HCT116 (cell line): ENCODE measurements around the gene THSD7B. TPM values are rescaled to one million over a fixed set of nuclear protein-coding genes. Genes with fewer than 3 reads are reported as not detected.

ENCODE experiments used
- ATAC-seq: fragments of 200-7000 bp; cut with Tn5 transposase; 2 replicates; pipeline ENCODE4 v1.9.1; 2020; ENCODE audit warnings: mild to moderate bottlenecking, moderate library complexity
- BruUV-seq: library from RNA; stranded (reverse); fragments of 400-500 nt; replicated peaks from 2 replicates; lab custom pipeline; 2021; lab: Mats Ljungman, UMichigan
- CTCF ChIA-PET: fragments of 300-600 bp; sonication (Branson Sonifier 250); formaldehyde crosslinking; loops from one replicate; lab custom pipeline; 2021; ENCODE audit warnings: antibody characterized with exemption; lab: Charles Lee
- POLR2A ChIA-PET: fragments of 300-600, 350-600 bp; sonication (Branson Sonifier 250); formaldehyde crosslinking; loops from one replicate; lab custom pipeline; 2021; ENCODE audit warnings: antibody characterized with exemption; lab: Charles Lee
- RAD21 ChIA-PET, 2 experiments: fragments of 300-600 bp; sonication (Branson Sonifier 250); formaldehyde crosslinking; loops; one replicate each; lab custom pipeline; 2023; ENCODE audit warnings: low total read pairs in 2 of 2; ENCODE audit not compliant: uncharacterized antibody in 2 of 2, unreplicated experiment in 2 of 2, low non-redundant PET in 1 of 2; lab: Charles Lee
- DNase-seq: peaks from one replicate; pipeline ENCODE4 v3.0.0-alpha.2; 2010; ENCODE audit warnings: low read depth, low spot score
- H2AFZ ChIP-seq: fragments of 200-600 bp; shearing (Covaris generic), sonication (generic); 2 replicates; pipeline ENCODE4 v1.6.1; 2017; ENCODE audit warnings: low read depth, mixed run types, mixed read lengths, antibody characterized with exemption, low read length; ENCODE audit not compliant: poor library complexity, severe bottlenecking
- H3K27ac ChIP-seq: 2 replicates; pipeline ENCODE4 v1.5.1; 2012; ENCODE audit warnings: low read depth, low read length
- H3K27me3 ChIP-seq: fragments of 200-600 bp; sonication (generic); 2 replicates; pipeline ENCODE4 v1.6.1; 2016; ENCODE audit warnings: mixed run types, low read length, mixed read lengths; ENCODE audit not compliant: insufficient read depth
- H3K36me3 ChIP-seq, 2 experiments: fragments of 200-500 bp in 1 of 2; fragments of 200-600 bp in 1 of 2; sonication (Bioruptor generic) in 1 of 2; sonication (generic) in 1 of 2; 2 replicates each; pipeline versions ENCODE4 v1.5.1 to v1.6.1; 2014 to 2016; ENCODE audit warnings: low read length in 2 of 2, inconsistent platforms in 1 of 2, mixed read lengths in 1 of 2, mixed run types in 1 of 2; ENCODE audit not compliant: insufficient read depth in 2 of 2, control insufficient read depth in 1 of 2
- H3K4me1 ChIP-seq, 2 experiments: fragments of 200-600 bp in 1 of 2; sonication (generic) in 1 of 2; 2 replicates each; pipeline versions ENCODE4 v1.5.1 to v1.6.1; 2012 to 2017; ENCODE audit warnings: low read length in 2 of 2, inconsistent platforms in 1 of 2, mild to moderate bottlenecking in 1 of 2, mixed read lengths in 1 of 2, mixed run types in 1 of 2, moderate library complexity in 1 of 2; ENCODE audit not compliant: insufficient read depth in 2 of 2, control insufficient read depth in 1 of 2
- H3K4me2 ChIP-seq: fragments of 200-600 bp; sonication (generic); 2 replicates; pipeline ENCODE4 v1.6.1; 2017; ENCODE audit warnings: mixed run types, low read length, mixed read lengths
- H3K4me3 ChIP-seq, 2 experiments: fragments of 200-600 bp in 1 of 2; sonication (generic) in 1 of 2; replicated peaks in 1 of 2; 2 replicates each; pipeline ENCODE4 v1.5.1; 2011 to 2016; ENCODE audit warnings: low read length in 2 of 2, control low read depth in 1 of 2, low read depth in 1 of 2, mild to moderate bottlenecking in 1 of 2, mixed read lengths in 1 of 2, mixed run types in 1 of 2
- H3K79me2 ChIP-seq: fragments of 200-600 bp; sonication (generic); 2 replicates; pipeline ENCODE4 v1.6.1; 2017; ENCODE audit warnings: mild to moderate bottlenecking, mixed run types, low read length, moderate library complexity, mixed read lengths; ENCODE audit not compliant: insufficient read depth
- H3K9ac ChIP-seq: fragments of 200-600 bp; sonication (generic); 2 replicates; pipeline ENCODE4 v1.6.1; 2016; ENCODE audit warnings: low read length, mixed read lengths
- H3K9me2 ChIP-seq: fragments of 200-600 bp; sonication (generic), shearing (Covaris generic); 2 replicates; pipeline ENCODE4 v1.6.1; 2017; ENCODE audit warnings: mixed run types, mild to moderate bottlenecking, moderate library complexity; ENCODE audit not compliant: insufficient read depth
- H3K9me3 ChIP-seq, 2 experiments: fragments of 200-500 bp in 1 of 2; fragments of 200-600 bp in 1 of 2; sonication (Bioruptor generic) in 1 of 2; sonication (generic) in 1 of 2; 2 replicates each; pipeline ENCODE4 v1.6.1; 2014 to 2017; ENCODE audit warnings: low read length in 2 of 2, mixed read lengths in 2 of 2, inconsistent platforms in 1 of 2, low read depth in 1 of 2, mild to moderate bottlenecking in 1 of 2, mixed run types in 1 of 2, moderate library complexity in 1 of 2; ENCODE audit not compliant: control insufficient read depth in 1 of 2, insufficient read depth in 1 of 2
- H4K20me1 ChIP-seq: fragments of 200-600 bp; sonication (generic), shearing (Covaris generic); 2 replicates; pipeline ENCODE4 v1.6.1; 2017; ENCODE audit warnings: mixed run types, mild to moderate bottlenecking, moderate library complexity; ENCODE audit not compliant: insufficient read depth
- ATF3 ChIP-seq: IDR thresholded peaks from 2 replicates; pipeline ENCODE4 v1.6.1; 2012
- CEBPB ChIP-seq: IDR thresholded peaks from 2 replicates; pipeline ENCODE4 v1.6.1; 2012; ENCODE audit warnings: low read depth
- EGR1 ChIP-seq: IDR thresholded peaks from 2 replicates; pipeline ENCODE4 v1.6.1; 2012; ENCODE audit warnings: low read depth
- EZH2 ChIP-seq: fragments of 200-600 bp; sonication (generic); IDR thresholded peaks from 2 replicates; pipeline ENCODE4 v1.6.1; 2017; ENCODE audit warnings: antibody characterized with exemption, mixed run types
- MAX ChIP-seq: IDR thresholded peaks from 2 replicates; pipeline ENCODE4 v1.6.1; 2012
- POLR2AphosphoS5 ChIP-seq: IDR thresholded peaks from 2 replicates; pipeline ENCODE4 v1.6.1; 2011; ENCODE audit warnings: mild to moderate bottlenecking, low read depth, low read length, moderate library complexity
- RAD21 ChIP-seq: IDR thresholded peaks from 2 replicates; pipeline ENCODE4 v1.6.1; 2012; ENCODE audit warnings: low read depth, mild to moderate bottlenecking
- SP1 ChIP-seq: IDR thresholded peaks from 2 replicates; pipeline ENCODE4 v1.6.1; 2012; ENCODE audit warnings: low read depth
- SRF ChIP-seq: IDR thresholded peaks from 2 replicates; pipeline ENCODE4 v1.6.1; 2012; ENCODE audit warnings: low read depth
- TCF7L2 ChIP-seq: IDR thresholded peaks from 2 replicates; pipeline ENCODE4 v1.7.0; 2011; ENCODE audit warnings: borderline replicate concordance, inconsistent platforms; ENCODE audit not compliant: insufficient read depth, insufficient read length; ENCODE audit errors: extremely low read depth
- ZBTB33 ChIP-seq: IDR thresholded peaks from 2 replicates; pipeline ENCODE4 v1.6.1; 2011; ENCODE audit warnings: mild to moderate bottlenecking, low read length, moderate library complexity; ENCODE audit not compliant: insufficient replicate concordance; ENCODE audit errors: extremely low read depth
- ZFX ChIP-seq: fragments of 450-650 bp; IDR thresholded peaks from 2 replicates; pipeline ENCODE4 v1.6.1; 2017
- ZNF274 ChIP-seq: fragments of 200-500 bp; sonication (Bioruptor generic); IDR thresholded peaks from 2 replicates; pipeline ENCODE4 v1.6.1; 2014; ENCODE audit warnings: mild to moderate bottlenecking, low read depth, low read length, inconsistent platforms
- intact Hi-C: fragments of 100-400 bp; cut with micrococcal nuclease; formaldehyde crosslinking; loops from 2 replicates; pipeline ENCODE4 v1.10.0; 2022
- total RNA-seq: library from RNA; stranded (reverse); gene quantifications from one replicate; pipeline ENCODE4 v1.2.1, GENCODE V29; 2021; ENCODE audit not compliant: unreplicated experiment
- TF ChIP-seq, protein P1 (sequence below): IDR thresholded peaks from 2 replicates; pipeline ENCODE4 v1.6.1; 2012; ENCODE audit warnings: low read depth
- TF ChIP-seq, protein P2 (sequence below), 3 experiments: fragments of 200-600 bp in 1 of 3; sonication (generic) in 1 of 3; IDR thresholded peaks in 2 of 3; conservative IDR thresholded peaks in 1 of 3; 2 replicates each; pipeline ENCODE4 v1.5.1; 2012 to 2017; ENCODE audit warnings: low read depth in 2 of 3, low read length in 2 of 3, antibody characterized with exemption in 1 of 3, borderline replicate concordance in 1 of 3, control low read depth in 1 of 3, mild to moderate bottlenecking in 1 of 3, mixed read lengths in 1 of 3, mixed run types in 1 of 3, moderate library complexity in 1 of 3; ENCODE audit not compliant: insufficient read depth in 1 of 3

THSD7B gene
- total RNA-seq, 1 experiment from 2014 or later, result not detected

DNA sequence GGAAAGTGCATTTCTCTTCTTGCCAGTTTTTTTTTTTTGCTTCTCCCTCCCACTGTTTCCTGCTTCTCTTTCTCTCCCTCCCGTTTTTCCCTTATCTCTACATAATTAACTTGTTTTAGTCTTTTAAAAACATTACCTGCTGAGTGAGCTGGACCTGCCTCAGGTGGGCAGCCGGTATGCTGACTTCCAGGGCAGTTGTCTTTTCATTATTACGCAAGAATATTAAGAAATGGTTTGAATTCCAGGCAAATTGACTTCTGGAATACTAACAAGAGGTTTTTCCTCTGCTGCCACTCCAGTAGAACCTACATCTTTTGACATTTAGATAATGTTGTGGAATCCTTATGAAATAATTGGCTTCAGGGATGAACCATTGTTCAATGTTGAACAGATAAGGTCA is 161.8 kb downstream of the THSD7B start:
- H3K4me3 ChIP-seq, result no peak overlapping the region
- no peaks in the 10 kb centered on the region for H3K36me3 ChIP-seq
- H3K4me2 ChIP-seq, result no peak overlapping the region
- ChIA-PET POLR2A (no interaction called here), RAD21 (no interaction called here), CTCF (no interaction called here)
- H3K27ac ChIP-seq, result no peak overlapping the region
- TF ChIP-seq EGR1 (no peak), ZFX (no peak), TCF7L2 (no peak), ATF3 (no peak), CEBPB (no peak), SRF (no peak), ZBTB33 (no peak), MAX (no peak), RAD21 (no peak), ZNF274 (no peak), POLR2AphosphoS5 (no peak), EZH2 (no peak), SP1 (no peak)
- TF ChIP-seq, protein P1, sequence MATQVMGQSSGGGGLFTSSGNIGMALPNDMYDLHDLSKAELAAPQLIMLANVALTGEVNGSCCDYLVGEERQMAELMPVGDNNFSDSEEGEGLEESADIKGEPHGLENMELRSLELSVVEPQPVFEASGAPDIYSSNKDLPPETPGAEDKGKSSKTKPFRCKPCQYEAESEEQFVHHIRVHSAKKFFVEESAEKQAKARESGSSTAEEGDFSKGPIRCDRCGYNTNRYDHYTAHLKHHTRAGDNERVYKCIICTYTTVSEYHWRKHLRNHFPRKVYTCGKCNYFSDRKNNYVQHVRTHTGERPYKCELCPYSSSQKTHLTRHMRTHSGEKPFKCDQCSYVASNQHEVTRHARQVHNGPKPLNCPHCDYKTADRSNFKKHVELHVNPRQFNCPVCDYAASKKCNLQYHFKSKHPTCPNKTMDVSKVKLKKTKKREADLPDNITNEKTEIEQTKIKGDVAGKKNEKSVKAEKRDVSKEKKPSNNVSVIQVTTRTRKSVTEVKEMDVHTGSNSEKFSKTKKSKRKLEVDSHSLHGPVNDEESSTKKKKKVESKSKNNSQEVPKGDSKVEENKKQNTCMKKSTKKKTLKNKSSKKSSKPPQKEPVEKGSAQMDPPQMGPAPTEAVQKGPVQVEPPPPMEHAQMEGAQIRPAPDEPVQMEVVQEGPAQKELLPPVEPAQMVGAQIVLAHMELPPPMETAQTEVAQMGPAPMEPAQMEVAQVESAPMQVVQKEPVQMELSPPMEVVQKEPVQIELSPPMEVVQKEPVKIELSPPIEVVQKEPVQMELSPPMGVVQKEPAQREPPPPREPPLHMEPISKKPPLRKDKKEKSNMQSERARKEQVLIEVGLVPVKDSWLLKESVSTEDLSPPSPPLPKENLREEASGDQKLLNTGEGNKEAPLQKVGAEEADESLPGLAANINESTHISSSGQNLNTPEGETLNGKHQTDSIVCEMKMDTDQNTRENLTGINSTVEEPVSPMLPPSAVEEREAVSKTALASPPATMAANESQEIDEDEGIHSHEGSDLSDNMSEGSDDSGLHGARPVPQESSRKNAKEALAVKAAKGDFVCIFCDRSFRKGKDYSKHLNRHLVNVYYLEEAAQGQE, result no peak
- TF ChIP-seq, protein P2, sequence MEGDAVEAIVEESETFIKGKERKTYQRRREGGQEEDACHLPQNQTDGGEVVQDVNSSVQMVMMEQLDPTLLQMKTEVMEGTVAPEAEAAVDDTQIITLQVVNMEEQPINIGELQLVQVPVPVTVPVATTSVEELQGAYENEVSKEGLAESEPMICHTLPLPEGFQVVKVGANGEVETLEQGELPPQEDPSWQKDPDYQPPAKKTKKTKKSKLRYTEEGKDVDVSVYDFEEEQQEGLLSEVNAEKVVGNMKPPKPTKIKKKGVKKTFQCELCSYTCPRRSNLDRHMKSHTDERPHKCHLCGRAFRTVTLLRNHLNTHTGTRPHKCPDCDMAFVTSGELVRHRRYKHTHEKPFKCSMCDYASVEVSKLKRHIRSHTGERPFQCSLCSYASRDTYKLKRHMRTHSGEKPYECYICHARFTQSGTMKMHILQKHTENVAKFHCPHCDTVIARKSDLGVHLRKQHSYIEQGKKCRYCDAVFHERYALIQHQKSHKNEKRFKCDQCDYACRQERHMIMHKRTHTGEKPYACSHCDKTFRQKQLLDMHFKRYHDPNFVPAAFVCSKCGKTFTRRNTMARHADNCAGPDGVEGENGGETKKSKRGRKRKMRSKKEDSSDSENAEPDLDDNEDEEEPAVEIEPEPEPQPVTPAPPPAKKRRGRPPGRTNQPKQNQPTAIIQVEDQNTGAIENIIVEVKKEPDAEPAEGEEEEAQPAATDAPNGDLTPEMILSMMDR (IDR thresholded peaks at IDR 0.05 in 2 of 3, conservative IDR thresholded peaks at IDR 0.05 in 1 of 3; ENCODE audit: borderline replicate concordance in 1 of 3, insufficient read depth in 1 of 3, low read depth in 2 of 3, low read length in 2 of 3), result no peak
- ATAC-seq (no peak), DNase-seq (no peak)
- intact Hi-C loops, result no loop called here
- no peaks in the 10 kb centered on the region for H3K27me3 ChIP-seq
- peaks cover 0 to 5% of the 10 kb centered on the region in 2 experiments; a peak in 2 of 4 replicates for H3K9me3 ChIP-seq
- no peaks in the 10 kb centered on the region for H3K4me1 ChIP-seq
- no peaks in the 10 kb centered on the region for H3K79me2 ChIP-seq
- H2AFZ ChIP-seq, result no peak overlapping the region
- no TSS peak for BruUV-seq
- H4K20me1 ChIP-seq, result no peaks in the 10 kb centered on the region
- no peaks in the 10 kb centered on the region for H3K9me2 ChIP-seq
- H3K9ac ChIP-seq, result no peak overlapping the region
